SU-DHL-6 (cell line): ENCODE results near the gene RANGAP1.

Experiments used
- H2AFZ ChIP-seq: fragments of 200-600 bp; sonication (generic); 2 replicates; pipeline ENCODE4 v1.6.1; 2014; ENCODE audit warnings: low read depth, mild to moderate bottlenecking, moderate library complexity, mixed read lengths, antibody characterized with exemption, low read length; ENCODE audit not compliant: severe bottlenecking
- H3F3A ChIP-seq: fragments of 200-600 bp; shearing (Covaris generic); 2 replicates; pipeline ENCODE4 v1.6.0; 2016; ENCODE audit warnings: antibody characterized with exemption, mild to moderate bottlenecking; ENCODE audit not compliant: insufficient read depth
- H3K27ac ChIP-seq: fragments of 200-600 bp; sonication (generic); 2 replicates; pipeline ENCODE4 v1.5.1; 2016; ENCODE audit warnings: low read depth, mild to moderate bottlenecking, low read length, moderate library complexity, mixed read lengths
- H3K27me3 ChIP-seq: fragments of 200-600 bp; sonication (generic), shearing (Covaris generic); 2 replicates; pipeline ENCODE4 v1.6.0; 2014; ENCODE audit warnings: mild to moderate bottlenecking, low read length
- H3K36me3 ChIP-seq: fragments of 200-600 bp; sonication (generic); 2 replicates; pipeline ENCODE4 v1.6.1; 2014; ENCODE audit warnings: mild to moderate bottlenecking, low read length, mixed read lengths
- H3K4me2 ChIP-seq: fragments of 300-600, 200-600 bp; shearing (Covaris generic), sonication (generic); 2 replicates; pipeline ENCODE4 v1.6.0; 2014; ENCODE audit warnings: low read length, low read depth, mild to moderate bottlenecking; ENCODE audit not compliant: poor library complexity, severe bottlenecking
- H3K4me3 ChIP-seq: fragments of 200-600 bp; sonication (generic); 2 replicates; pipeline ENCODE4 v1.5.1; 2014; ENCODE audit warnings: antibody characterized with exemption, low read length, mild to moderate bottlenecking, mixed read lengths; ENCODE audit not compliant: insufficient read depth, poor library complexity, severe bottlenecking
- H3K79me2 ChIP-seq: fragments of 200-600 bp; sonication (generic); 2 replicates; pipeline ENCODE4 v1.6.1; 2014; ENCODE audit warnings: mild to moderate bottlenecking, low read length, moderate library complexity; ENCODE audit not compliant: insufficient read depth
- H3K9ac ChIP-seq: fragments of 200-600 bp; sonication (generic); 2 replicates; pipeline ENCODE4 v1.7.0; 2014; ENCODE audit warnings: mild to moderate bottlenecking, low read length
- H3K9me2 ChIP-seq: fragments of 200-600 bp; sonication (generic); replicated peaks from 2 replicates; pipeline ENCODE4 v1.6.1; 2014; ENCODE audit warnings: low read length; ENCODE audit not compliant: insufficient read depth
- H3K9me3 ChIP-seq: fragments of 200-600 bp; sonication (generic); 2 replicates; pipeline ENCODE4 v1.6.1; 2014; ENCODE audit warnings: low read length, mixed read lengths; ENCODE audit not compliant: insufficient read depth
- H4K20me1 ChIP-seq: fragments of 200-600 bp; sonication (generic); 2 replicates; pipeline ENCODE4 v1.6.1; 2014; ENCODE audit warnings: low read depth, mild to moderate bottlenecking, antibody characterized with exemption, low read length, moderate library complexity, mixed read lengths
- CTCF ChIP-seq: fragments of 200-600 bp; sonication (generic); IDR thresholded peaks from one replicate; pipeline ENCODE4 v1.5.1; 2017; ENCODE audit warnings: antibody characterized with exemption, mild to moderate bottlenecking, low read length, moderate library complexity; ENCODE audit not compliant: insufficient read depth, poor library complexity, severe bottlenecking
- EZH2phosphoT487 ChIP-seq: fragments of 200-600 bp; sonication (generic), shearing (Covaris generic); conservative IDR thresholded peaks from 2 replicates; pipeline ENCODE4 v1.6.1; 2018; ENCODE audit warnings: mild to moderate bottlenecking, antibody characterized with exemption, low read length, moderate library complexity, mixed read lengths

The RANGAP1 gene

GRCh38 chr22:41249442-41249841 is 36.5 kb downstream of the RANGAP1 start:
- no peak for TF ChIP-seq EZH2phosphoT487
- Histone ChIP-seq H3K27ac (no peak overlapping the region), H3K36me3 (no peaks in the 10 kb centered on the region), H3K79me2 (no peaks in the 10 kb centered on the region), H3K4me2 (no peak overlapping the region), H3K27me3 (no peaks in the 10 kb centered on the region), H3K4me3 (no peak overlapping the region), H3K9ac (no peak overlapping the region), H3K9me2 (no peaks in the 10 kb centered on the region), H2AFZ (no peak overlapping the region), H3K9me3 (no peaks in the 10 kb centered on the region), H4K20me1 (no peaks in the 10 kb centered on the region), H3F3A (no peaks in the 10 kb centered on the region)

GRCh38 chr22:41248758-41249157 is 37.2 kb downstream of the RANGAP1 start:
- H3F3A ChIP-seq, result peaks cover 5% of the 10 kb centered on the region; the same call in 1 of the 2 replicates
- no peaks in the 10 kb centered on the region for H3K79me2 ChIP-seq
- no peaks in the 10 kb centered on the region for H3K27me3 ChIP-seq
- H3K9ac ChIP-seq, result no peak overlapping the region
- no peak overlapping the region for H3K27ac ChIP-seq
- H3K4me2 ChIP-seq, result no peak overlapping the region
- H3K9me3 ChIP-seq, result no peaks in the 10 kb centered on the region
- H2AFZ ChIP-seq, result no peak overlapping the region
- no peaks in the 10 kb centered on the region for H4K20me1 ChIP-seq
- no peaks in the 10 kb centered on the region for H3K9me2 ChIP-seq
- H3K4me3 ChIP-seq, result no peak overlapping the region
- no peak for TF ChIP-seq EZH2phosphoT487
- no peak for TF ChIP-seq CTCF
- H3K36me3 ChIP-seq, result no peaks in the 10 kb centered on the region

GRCh38 chr22:41248314-41248713 is 37.7 kb downstream of the RANGAP1 start:
- H3K4me3 ChIP-seq, result no peak overlapping the region
- H2AFZ ChIP-seq, result no peak overlapping the region
- TF ChIP-seq EZH2phosphoT487, result no peak
- no peak for TF ChIP-seq CTCF
- no peaks in the 10 kb centered on the region for H3K36me3 ChIP-seq
- H3F3A ChIP-seq, result peaks cover 10% of the 10 kb centered on the region
- no peaks in the 10 kb centered on the region for H4K20me1 ChIP-seq
- H3K27me3 ChIP-seq, result no peaks in the 10 kb centered on the region
- no peak overlapping the region for H3K9ac ChIP-seq
- no peak overlapping the region for H3K27ac ChIP-seq
- no peaks in the 10 kb centered on the region for H3K9me2 ChIP-seq
- H3K4me2 ChIP-seq, result no peak overlapping the region
- no peaks in the 10 kb centered on the region for H3K9me3 ChIP-seq
- no peaks in the 10 kb centered on the region for H3K79me2 ChIP-seq

- no peak overlapping the region for H3K27ac ChIP-seq
- H3K27me3 ChIP-seq, result no peaks in the 10 kb centered on the region
- no peaks in the 10 kb centered on the region for H3K9me2 ChIP-seq
- no peak overlapping the region for H3K9ac ChIP-seq
- no peak overlapping the region for H3K4me2 ChIP-seq
- no peaks in the 10 kb centered on the region for H4K20me1 ChIP-seq
- no peaks in the 10 kb centered on the region for H3K79me2 ChIP-seq
- no peaks in the 10 kb centered on the region for H3K36me3 ChIP-seq
- no peak overlapping the region for H3K4me3 ChIP-seq
- no peak for TF ChIP-seq EZH2phosphoT487
- TF ChIP-seq CTCF, result no peak
- no peak overlapping the region for H2AFZ ChIP-seq
- H3F3A ChIP-seq, result peaks cover 11% of the 10 kb centered on the region
- no peaks in the 10 kb centered on the region for H3K9me3 ChIP-seq
Observed at GRCh38 chr22:41247703-41248102, 38.3 kb downstream of the RANGAP1 start.
